SU-DHL-6 (cell line): Measurements from ENCODE around the gene ZNF541.
"Not testable (repeated sequence)": the region's sequence is repeated elsewhere in the genome, so short reads cannot be mapped to it uniquely, and the experiment has no call there.

Source experiments
- CTCF ChIP-seq: fragments of 200-600 bp; sonication (generic); IDR thresholded peaks from one replicate; pipeline ENCODE4 v1.5.1; 2017; ENCODE audit warnings: antibody characterized with exemption, mild to moderate bottlenecking, low read length, moderate library complexity; ENCODE audit not compliant: insufficient read depth, poor library complexity, severe bottlenecking
- EZH2phosphoT487 ChIP-seq: fragments of 200-600 bp; sonication (generic), shearing (Covaris generic); conservative IDR thresholded peaks from 2 replicates; pipeline ENCODE4 v1.6.1; 2018; ENCODE audit warnings: mild to moderate bottlenecking, antibody characterized with exemption, low read length, moderate library complexity, mixed read lengths

- TF ChIP-seq CTCF, EZH2phosphoT487: not testable (repeated sequence)
Observed at GRCh38 chr19:47583161-47583560, 10.2 kb upstream of the ZNF541 start.
